HG03520 (cell line): Measurements from ENCODE around the gene OR6C4.
"Not testable (repeated sequence)": the region's sequence is repeated elsewhere in the genome, so short reads cannot be mapped to it uniquely, and the experiment has no call there.

ENCODE experiments used
- ATAC-seq: cut with Tn5 transposase; IDR thresholded peaks from one replicate; pipeline ENCODE4 v1.9.1; 2021; ENCODE audit warnings: mild to moderate bottlenecking, moderate library complexity; ENCODE audit not compliant: unreplicated experiment

OR6C4 gene

DNA sequence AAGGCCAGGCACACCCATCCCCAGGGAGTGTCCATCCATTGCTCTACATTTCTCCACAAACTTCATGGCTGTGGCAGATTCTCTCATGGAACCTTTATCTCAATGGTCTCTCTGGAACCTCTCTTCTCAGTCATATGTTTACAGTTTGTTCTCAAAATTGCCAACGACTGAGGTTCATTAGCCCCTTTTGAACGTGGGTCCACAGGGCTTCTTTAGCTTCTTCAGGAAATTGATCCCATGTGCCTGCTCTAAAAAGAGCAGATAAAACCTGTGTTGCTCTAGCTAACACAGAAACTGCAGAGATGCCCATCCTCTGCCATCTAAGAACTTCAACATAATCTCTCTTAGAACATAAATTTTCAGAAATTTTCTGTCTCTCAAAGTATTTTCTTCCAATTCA is at the start of gene OR6C4:
TSS of gene OR6C4 (plus strand) at position 301 of the 400 bp plus-strand sequence. CDS start 1,625 bp downstream, outside the sequence.
- no peak for ATAC-seq

DNA sequence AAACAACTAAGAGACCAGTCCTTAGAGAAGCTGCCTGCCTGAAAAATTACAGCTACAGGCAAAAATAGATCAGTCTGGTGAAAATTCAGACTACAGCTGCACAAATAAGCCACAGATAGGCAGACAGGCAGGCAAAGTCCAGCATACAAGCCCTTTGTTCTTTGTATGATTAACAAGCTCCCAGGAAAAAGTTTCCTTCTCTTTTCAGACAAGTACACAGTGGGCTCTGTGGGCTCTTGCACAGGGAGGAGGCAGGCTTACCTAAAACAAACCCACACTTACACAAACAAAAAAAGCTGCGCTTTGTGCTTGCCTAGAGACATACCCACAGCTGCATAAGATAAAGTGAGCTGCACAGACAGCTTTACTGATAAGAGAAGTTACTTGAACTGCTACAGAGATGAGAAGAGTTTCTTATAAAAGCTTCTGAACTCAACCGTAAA is 49.6 kb upstream of the OR6C4 start:
- ATAC-seq: no peak

DNA sequence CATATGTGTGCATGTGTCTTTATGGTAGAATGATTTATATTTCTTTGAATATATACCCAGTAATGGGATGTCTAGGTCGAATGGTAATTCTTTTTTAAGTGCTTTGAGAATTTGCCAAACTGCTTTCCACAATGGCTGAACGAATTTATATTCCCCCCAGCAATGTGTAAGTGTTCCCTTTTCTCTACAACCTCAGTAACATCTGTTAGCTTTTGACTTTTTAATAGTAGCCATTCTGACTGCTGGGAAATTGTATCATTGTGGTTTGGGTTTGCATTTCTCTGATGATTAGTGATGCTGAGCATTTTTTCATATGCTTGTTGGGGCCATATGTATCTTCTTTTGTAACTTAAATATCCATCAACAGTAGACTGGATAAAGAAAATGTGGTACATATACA is 47.8 kb upstream of the OR6C4 start:
- no peak for ATAC-seq

DNA sequence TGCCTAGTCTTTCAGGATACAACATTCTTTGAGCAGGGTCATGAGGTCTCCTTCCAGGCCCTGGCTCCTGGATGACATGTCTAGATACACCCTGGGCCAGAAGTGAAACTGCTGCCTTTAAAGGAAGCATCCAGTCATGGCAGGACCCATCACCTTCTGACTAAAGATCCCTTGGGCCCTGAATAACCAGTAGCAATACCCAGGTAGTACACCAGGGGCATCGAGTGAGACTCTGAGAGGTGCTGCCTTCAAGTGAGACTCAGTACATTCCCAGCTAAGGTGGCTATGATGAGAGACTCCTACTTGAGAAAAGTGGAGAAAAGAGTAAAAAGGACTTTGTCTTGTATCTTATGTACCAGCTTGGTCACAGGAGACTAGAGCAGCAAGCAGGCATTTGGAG is 33.7 kb upstream of the OR6C4 start:
- ATAC-seq: no peak

DNA sequence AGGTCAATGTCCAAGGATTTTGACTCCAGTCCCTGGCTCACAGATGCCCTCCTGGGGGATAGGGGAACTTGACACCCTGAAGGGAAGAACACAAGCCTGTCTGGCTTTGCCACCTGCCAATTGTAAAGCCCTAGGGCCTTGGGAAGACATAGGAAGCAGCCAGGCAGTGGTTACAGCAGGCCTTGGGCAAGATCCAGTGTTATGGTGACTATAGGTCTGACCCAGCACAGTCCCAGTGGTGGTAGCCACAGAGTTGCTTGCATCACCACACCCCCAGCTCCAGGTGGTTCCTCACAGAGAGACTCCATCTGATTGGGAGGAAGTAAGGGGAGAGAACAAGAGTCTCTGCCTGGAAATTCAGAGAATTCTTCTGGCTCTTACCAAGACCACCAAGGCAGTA is 33.0 kb upstream of the OR6C4 start:
- ATAC-seq: no peak

DNA sequence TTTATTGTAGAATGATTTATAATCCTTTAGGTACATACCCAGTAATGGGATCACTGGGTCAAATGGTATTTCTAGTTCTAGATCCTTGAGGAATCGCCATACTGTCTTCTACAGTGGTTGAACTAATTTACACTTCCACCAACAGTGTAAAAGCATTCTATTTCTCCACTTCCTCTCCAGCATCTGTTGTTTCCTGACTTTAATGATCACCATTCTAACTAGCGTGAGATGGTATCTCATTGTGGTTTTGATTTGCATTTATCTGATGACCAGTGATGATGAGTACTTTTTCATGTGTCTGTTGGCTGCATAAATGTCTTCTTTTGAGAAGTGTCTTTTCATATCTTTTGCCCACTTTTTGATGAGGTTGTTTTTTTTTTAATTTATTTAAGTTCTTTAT is 1.2 kb upstream of the OR6C4 start:
- not testable (repeated sequence) for ATAC-seq

DNA sequence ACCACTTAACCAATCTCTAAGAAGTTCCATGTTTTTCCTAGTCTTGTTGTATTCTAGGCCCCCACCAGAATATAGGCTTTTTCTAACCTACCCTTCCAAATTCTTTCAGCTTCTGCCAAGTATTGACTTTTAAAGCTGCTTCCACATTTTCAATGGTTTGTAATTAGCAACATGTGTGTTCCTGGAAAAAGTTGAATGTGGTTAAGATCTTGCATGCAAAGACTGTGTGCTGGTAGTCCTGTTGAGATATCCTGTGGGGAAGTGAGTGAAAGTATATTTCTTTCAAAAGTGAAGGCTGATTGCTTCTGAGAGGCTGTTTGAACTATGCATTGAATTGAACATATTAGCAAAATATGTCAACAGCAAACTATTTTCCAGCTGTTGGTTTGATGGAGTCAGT is 646 bp upstream of the OR6C4 start:
- no peak for ATAC-seq

DNA sequence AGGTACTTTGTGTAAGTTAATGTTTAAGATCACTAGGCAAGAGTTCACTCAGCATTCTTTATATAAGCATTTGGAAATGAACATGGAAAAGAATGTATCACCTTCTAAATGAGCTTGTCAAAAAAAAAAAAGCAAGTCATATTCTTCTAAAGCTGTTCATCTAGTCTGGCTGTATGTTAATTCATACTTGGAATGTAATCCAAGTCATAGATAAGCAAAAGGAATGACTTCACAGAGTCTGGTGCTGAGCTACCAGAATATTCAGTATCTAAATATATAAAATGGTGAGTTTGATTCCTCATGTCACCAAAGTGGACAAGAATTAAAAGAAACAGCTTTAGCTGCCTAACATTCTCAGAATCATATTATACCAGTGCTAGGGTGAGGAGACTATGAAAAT is 4.9 kb downstream of the OR6C4 start:
- ATAC-seq: no peak

DNA sequence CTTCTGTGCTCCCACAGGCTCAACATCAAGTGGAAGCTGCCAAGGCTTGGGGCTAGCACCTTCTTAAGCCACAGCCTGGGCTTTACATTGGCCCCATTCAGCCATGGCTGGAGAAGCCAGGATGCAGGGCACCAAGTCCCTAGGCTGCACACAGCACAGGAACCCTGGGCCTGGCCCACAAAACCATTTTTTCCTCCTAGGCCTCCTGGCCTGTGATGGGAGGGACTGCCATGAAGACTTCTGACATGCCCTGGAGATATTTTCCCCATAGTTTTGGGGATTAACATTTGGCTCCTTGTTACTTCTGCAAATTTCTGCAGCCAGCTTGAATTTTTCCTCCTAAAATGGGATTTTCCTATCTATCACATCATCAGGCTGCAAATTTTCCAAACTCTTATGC is 20.7 kb downstream of the OR6C4 start:
- not testable (repeated sequence) for ATAC-seq

DNA sequence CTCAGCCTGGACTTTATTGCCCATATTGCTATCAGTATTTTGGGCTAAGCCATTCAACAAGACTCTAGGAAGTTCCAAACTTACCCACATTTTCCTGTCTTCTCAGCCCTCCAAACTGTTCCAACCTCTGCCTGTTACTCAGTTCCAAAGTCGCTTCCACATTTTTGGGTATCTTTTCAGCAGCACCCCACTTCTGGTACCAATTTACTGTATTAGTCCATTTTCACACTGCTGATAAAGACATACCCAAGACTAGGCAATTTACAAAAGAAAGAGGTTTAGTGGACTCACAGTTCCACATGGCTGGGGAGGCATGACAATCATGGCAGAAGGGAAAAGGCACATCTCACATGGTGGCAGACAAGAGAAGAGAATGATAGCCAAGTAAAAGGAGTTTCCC is 21.3 kb downstream of the OR6C4 start:
- not testable (repeated sequence) for ATAC-seq

DNA sequence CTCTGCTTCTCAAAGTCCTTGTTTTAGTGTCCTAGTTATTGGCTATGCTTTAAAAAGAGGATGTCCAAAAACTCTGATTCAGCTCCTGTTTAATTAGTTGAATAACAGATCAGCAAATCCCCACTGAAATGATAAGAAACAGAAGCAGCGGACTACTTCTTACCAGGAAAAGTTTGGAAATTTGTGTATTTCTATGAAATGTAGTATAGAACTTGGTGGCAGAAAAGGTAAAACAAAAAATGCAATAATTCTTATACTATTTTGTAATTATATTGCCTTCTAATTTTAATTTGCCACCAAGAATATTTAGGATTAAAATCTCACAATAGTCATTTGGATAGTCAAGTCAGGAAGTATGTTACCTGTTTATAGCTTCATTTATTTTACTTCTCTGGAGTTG is 22.8 kb downstream of the OR6C4 start, which contains the start of gene OR2AP1:
TSS of gene OR2AP1 (plus strand) at position 301 of the 400 bp plus-strand sequence. CDS start 1,947 bp downstream, outside the sequence.
- no peak for ATAC-seq

DNA sequence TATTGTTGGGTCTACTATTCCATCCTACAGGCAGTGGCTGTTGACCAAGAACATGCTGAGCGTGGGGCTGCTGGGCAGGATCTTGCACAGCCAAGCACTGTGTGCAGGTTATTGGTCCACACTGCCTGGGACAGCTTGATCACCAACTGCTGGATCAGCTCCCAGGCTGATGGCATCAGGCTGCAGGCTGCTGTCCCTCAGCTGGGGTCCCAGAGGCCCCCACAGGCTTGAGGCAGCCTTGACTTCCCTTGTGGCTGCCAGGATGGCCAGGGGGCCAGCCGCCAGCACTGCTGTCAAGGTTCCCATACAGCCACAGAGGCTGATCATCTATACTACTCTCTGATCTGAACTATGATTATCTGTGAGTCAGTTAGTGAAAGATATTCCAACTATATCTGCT is 32.7 kb downstream of the OR6C4 start:
- no peak for ATAC-seq

DNA sequence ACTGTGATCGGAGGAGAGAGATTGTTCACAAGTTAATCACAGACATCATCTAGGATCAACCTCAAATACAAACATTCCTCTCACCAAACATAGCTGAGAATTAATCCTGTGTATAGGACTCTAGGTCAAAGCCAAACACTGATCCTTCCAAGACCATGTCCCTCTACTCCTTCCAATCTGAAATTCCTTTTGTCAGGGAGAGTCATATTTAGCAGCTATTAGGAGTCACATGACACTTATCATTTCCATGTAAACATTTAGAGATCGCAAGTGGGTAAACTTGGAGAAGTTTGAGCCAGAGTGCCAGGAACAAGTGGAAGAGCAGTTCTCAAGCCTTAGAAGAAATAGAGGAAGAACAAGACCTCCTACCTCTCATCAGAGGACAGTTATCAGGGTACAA is 36.4 kb downstream of the OR6C4 start:
- ATAC-seq: no peak

DNA sequence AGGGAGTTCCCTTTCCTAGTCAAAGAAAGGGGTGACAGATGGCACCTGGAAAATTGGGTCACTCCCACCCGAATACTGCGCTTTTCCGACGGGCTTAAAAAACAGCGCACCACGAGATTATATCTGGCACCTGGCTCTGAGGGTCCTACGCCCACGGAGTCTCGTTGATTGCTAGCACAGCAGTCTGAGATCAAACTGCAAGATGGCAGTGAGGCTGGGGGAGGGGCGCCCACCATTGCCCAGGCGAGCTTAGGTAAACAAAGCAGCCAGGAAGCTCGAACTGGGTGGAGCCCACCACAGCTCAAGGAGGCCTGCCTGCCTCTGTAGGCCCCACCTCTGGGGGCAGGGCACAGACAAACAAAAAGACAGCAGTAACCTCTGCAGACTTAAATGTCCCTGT is 40.8 kb downstream of the OR6C4 start:
- not testable (repeated sequence) for ATAC-seq
